H9 (cell line): ENCODE results near the gene MYMX. TPM values are rescaled to one million over a fixed set of nuclear protein-coding genes. Genes with fewer than 3 reads are reported as not detected.

Experiments used
- DNase-seq: peaks from one replicate; pipeline ENCODE4 v3.0.0-alpha.2; 2017
- H2AFZ ChIP-seq: one replicate; pipeline ENCODE4 v1.6.1; 2013; ENCODE audit warnings: mild to moderate bottlenecking, low read length, control low read depth, moderate library complexity
- H2AK5ac ChIP-seq: 2 replicates; pipeline ENCODE4 v1.6.1; 2013; ENCODE audit warnings: low read length, control low read depth, mixed read lengths; ENCODE audit not compliant: insufficient read length
- H2BK120ac ChIP-seq: one replicate; pipeline ENCODE4 v1.6.1; 2013; ENCODE audit warnings: low read depth, mild to moderate bottlenecking, low read length, control low read depth, inconsistent platforms; ENCODE audit not compliant: poor library complexity, severe bottlenecking
- H2BK12ac ChIP-seq: 2 replicates; pipeline ENCODE4 v1.6.1; 2013; ENCODE audit warnings: low read length, control low read depth, mixed read lengths, low read depth; ENCODE audit not compliant: insufficient read length
- H2BK15ac ChIP-seq: 2 replicates; pipeline ENCODE4 v1.6.1; 2013; ENCODE audit warnings: low read depth, low read length, control low read depth
- H2BK20ac ChIP-seq: one replicate; pipeline ENCODE4 v1.6.1; 2013; ENCODE audit warnings: low read depth, mild to moderate bottlenecking, low read length, control low read depth, inconsistent platforms; ENCODE audit not compliant: poor library complexity, severe bottlenecking
- H2BK5ac ChIP-seq: 2 replicates; pipeline ENCODE4 v1.6.1; 2013; ENCODE audit warnings: low read length, control low read depth, mixed read lengths; ENCODE audit not compliant: insufficient read length
- H3K14ac ChIP-seq: 2 replicates; pipeline ENCODE4 v1.6.1; 2013; ENCODE audit warnings: low read length, control low read depth; ENCODE audit not compliant: insufficient read depth
- H3K18ac ChIP-seq: 2 replicates; pipeline ENCODE4 v1.6.1; 2013; ENCODE audit warnings: low read depth, mild to moderate bottlenecking, mixed read lengths, low read length, control low read depth; ENCODE audit not compliant: insufficient read length
- H3K23ac ChIP-seq: 2 replicates; pipeline ENCODE4 v1.6.1; 2013; ENCODE audit warnings: low read length, control low read depth, mixed read lengths, low read depth; ENCODE audit not compliant: insufficient read length
- H3K23me2 ChIP-seq: 2 replicates; pipeline ENCODE4 v1.6.1; 2013; ENCODE audit warnings: low read depth, mild to moderate bottlenecking, mixed read lengths, low read length, control low read depth; ENCODE audit not compliant: insufficient read length, poor library complexity, severe bottlenecking
- H3K27ac ChIP-seq: 2 replicates; pipeline ENCODE4 v1.5.1; 2013; ENCODE audit warnings: low read length, control low read depth, mixed read lengths, low read depth; ENCODE audit not compliant: insufficient read length
- H3K27me3 ChIP-seq: 2 replicates; pipeline ENCODE4 v1.6.1; 2013; ENCODE audit warnings: low read length, control low read depth, inconsistent platforms; ENCODE audit not compliant: insufficient read depth
- H3K4ac ChIP-seq: 2 replicates; pipeline ENCODE4 v1.6.1; 2013; ENCODE audit warnings: low read depth, mild to moderate bottlenecking, control low read depth, inconsistent platforms, low read length, moderate library complexity
- H3K4me1 ChIP-seq: 2 replicates; pipeline ENCODE4 v1.6.1; 2013; ENCODE audit warnings: low read length, control low read depth, inconsistent platforms; ENCODE audit not compliant: insufficient read depth
- H3K4me2 ChIP-seq: 2 replicates; pipeline ENCODE4 v1.6.1; 2013; ENCODE audit warnings: low read length, control low read depth, mixed read lengths; ENCODE audit not compliant: insufficient read length, insufficient read depth
- H3K56ac ChIP-seq: 2 replicates; pipeline ENCODE4 v1.6.1; 2013; ENCODE audit warnings: low read depth, mild to moderate bottlenecking, mixed read lengths, low read length, control low read depth; ENCODE audit not compliant: insufficient read length
- H3K79me1 ChIP-seq: 2 replicates; pipeline ENCODE4 v1.6.1; 2013; ENCODE audit warnings: low read depth, mild to moderate bottlenecking, moderate library complexity, low read length, control low read depth, inconsistent platforms; ENCODE audit not compliant: insufficient read depth, poor library complexity, severe bottlenecking
- H3K79me2 ChIP-seq: 2 replicates; pipeline ENCODE4 v1.6.1; 2013; ENCODE audit warnings: low read length, control low read depth, inconsistent platforms; ENCODE audit not compliant: insufficient read depth
- H3K9ac ChIP-seq: 2 replicates; pipeline ENCODE4 v1.6.1; 2013; ENCODE audit warnings: low read length, control low read depth, mixed read lengths; ENCODE audit not compliant: insufficient read length; ENCODE audit errors: extremely low read depth
- H3K9me3 ChIP-seq: one replicate; pipeline ENCODE4 v1.6.1; 2013; ENCODE audit warnings: low read depth, low read length, inconsistent platforms; ENCODE audit not compliant: control insufficient read depth
- H3T11ph ChIP-seq: one replicate; pipeline ENCODE4 v1.6.1; 2013; ENCODE audit warnings: mild to moderate bottlenecking, low read length, control low read depth, inconsistent platforms
- H4K20me1 ChIP-seq: one replicate; pipeline ENCODE4 v1.6.1; 2013; ENCODE audit not compliant: control insufficient read depth, insufficient read length, insufficient read depth
- H4K5ac ChIP-seq: 2 replicates; pipeline ENCODE4 v1.6.1; 2013; ENCODE audit warnings: low read depth, mild to moderate bottlenecking, mixed read lengths, low read length, control low read depth; ENCODE audit not compliant: insufficient read length
- H4K8ac ChIP-seq: replicated peaks from 2 replicates; pipeline ENCODE4 v1.6.1; 2013; ENCODE audit warnings: low read length, control low read depth, mixed read lengths, low read depth; ENCODE audit not compliant: insufficient read length
- H4K91ac ChIP-seq: 2 replicates; pipeline ENCODE4 v1.6.1; 2013; ENCODE audit warnings: low read depth, mild to moderate bottlenecking, moderate library complexity, mixed read lengths, low read length, control low read depth; ENCODE audit not compliant: insufficient read length
- H3K27ac Mint-ChIP-seq, 3 experiments: 2 replicates in 2 of 3; 3 replicates in 1 of 3; pipeline ENCODE4 v1.8.0; 2020 to 2021; ENCODE audit warnings: mixed read lengths in 3 of 3, mild to moderate bottlenecking in 1 of 3, moderate library complexity in 1 of 3
- H3K27me3 Mint-ChIP-seq: 2 replicates; pipeline ENCODE4 v1.8.0; 2021; ENCODE audit warnings: low read depth, mild to moderate bottlenecking, moderate library complexity, mixed read lengths
- H3K36me3 Mint-ChIP-seq, 3 experiments: 2 replicates in 2 of 3; 3 replicates in 1 of 3; pipeline ENCODE4 v1.8.0; 2020 to 2021; ENCODE audit warnings: low read depth in 3 of 3, mixed read lengths in 3 of 3; ENCODE audit not compliant: insufficient read depth in 1 of 3
- H3K4me1 Mint-ChIP-seq, 2 experiments: 2 replicates each; pipeline ENCODE4 v1.8.0; 2020; ENCODE audit warnings: mixed read lengths in 2 of 2
- H3K4me3 Mint-ChIP-seq, 2 experiments: 2 replicates in 1 of 2; 3 replicates in 1 of 2; pipeline ENCODE4 v1.8.0; 2020 to 2021; ENCODE audit warnings: mild to moderate bottlenecking in 2 of 2, mixed read lengths in 2 of 2, moderate library complexity in 1 of 2
- H3K9me3 Mint-ChIP-seq, 2 experiments: 2 replicates in 1 of 2; 3 replicates in 1 of 2; pipeline ENCODE4 v1.8.0; 2020; ENCODE audit warnings: mild to moderate bottlenecking in 2 of 2, mixed read lengths in 2 of 2, moderate library complexity in 1 of 2
- WGBS: extraction: QIAGEN DNeasy Blood & Tissue Kit; methylation state at CpG from one replicate; pipeline ENCODE4 v1.1.7; 2013; ENCODE audit warnings: missing lambda C conversion rate, low lambda C conversion rate, mixed read lengths; ENCODE audit not compliant: insufficient read length; ENCODE audit errors: extremely low coverage; 5-methylcytosine and 5-hydroxymethylcytosine counted together
- total RNA-seq: library from RNA; stranded (reverse); gene quantifications from 2 replicates; pipeline ENCODE4 v1.2.1, GENCODE V29; 2021
- TF ChIP-seq, protein P1 (sequence below): fragments of 200-600 bp; sonication (generic); conservative IDR thresholded peaks from 3 replicates; pipeline ENCODE4 v1.8.0; 2021; ENCODE audit warnings: antibody characterized with exemption, mild to moderate bottlenecking

Gene MYMX
- total RNA-seq, 1 experiment from 2014 or later: 1.1 TPM

DNA sequence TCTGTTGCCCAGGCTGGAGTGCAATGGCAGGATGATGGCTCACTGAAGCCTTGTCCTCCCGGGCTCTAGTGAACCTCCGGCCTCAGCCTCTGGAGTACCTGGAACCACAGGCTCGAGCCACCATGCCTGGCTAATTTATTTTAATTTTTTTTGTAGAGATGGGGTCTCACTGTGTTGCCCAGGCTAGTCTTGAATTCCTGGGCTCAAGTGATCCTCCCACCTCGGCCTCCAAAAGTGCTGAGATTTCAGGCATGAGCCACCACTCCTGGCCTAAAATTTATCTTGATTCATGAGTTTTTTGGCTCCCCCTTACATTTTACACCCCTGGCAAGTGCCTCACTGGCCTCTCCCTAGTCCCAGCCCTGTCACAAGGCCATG, 4.2 kb downstream of the MYMX start:
- H3K23me2 ChIP-seq: peaks cover 22% of the 10 kb centered on the region
- no peak overlapping the region for H2AK5ac ChIP-seq
- Mint-ChIP-seq H3K4me1 (peaks cover 67 to 70% of the 10 kb centered on the region in 2 experiments), H3K9me3 (no peaks in the 10 kb centered on the region; a peak in 1 of 5 replicates), H3K27ac (peak overlapping the region in 2 of 3 experiments; percentile 81 to 85; a peak in 5 of 7 replicates), H3K4me3 (peak overlapping the region in 1 of 2 experiments; percentile 47; a peak in 2 of 5 replicates), H3K27me3 (peaks cover 3% of the 10 kb centered on the region), H3K36me3 (peaks cover 0 to 3% (median 0%) of the 10 kb centered on the region in 3 experiments; a peak in 2 of 7 replicates)
- H4K20me1 ChIP-seq: no peaks in the 10 kb centered on the region
- no peak overlapping the region for H2BK12ac ChIP-seq
- H3K23ac ChIP-seq: no peak overlapping the region
- peaks cover 22% of the 10 kb centered on the region; the same call in 1 of the 2 replicates for H3K4me1 ChIP-seq
- H2BK120ac ChIP-seq: no peak overlapping the region
- peaks cover 13% of the 10 kb centered on the region for H3K79me1 ChIP-seq
- H3K27me3 ChIP-seq: no peaks in the 10 kb centered on the region
- H3K56ac ChIP-seq: no peak overlapping the region
- no peak overlapping the region for H3T11ph ChIP-seq
- no CpG with 5 or more reads among the region's 4 CpGs for WGBS
- no peak overlapping the region for H2AFZ ChIP-seq
- H3K4me2 ChIP-seq: no peak overlapping the region
- H4K8ac ChIP-seq: no peak overlapping the region
- H3K79me2 ChIP-seq: peaks cover 13% of the 10 kb centered on the region; the same call in 1 of the 2 replicates
- H3K18ac ChIP-seq: no peak overlapping the region
- no peak overlapping the region for H2BK5ac ChIP-seq
- no peak overlapping the region for H2BK15ac ChIP-seq
- no peak overlapping the region for H3K9ac ChIP-seq
- no peak overlapping the region for H3K14ac ChIP-seq
- H3K4ac ChIP-seq: no peak overlapping the region
- no peak overlapping the region for H4K5ac ChIP-seq
- H4K91ac ChIP-seq: no peak overlapping the region
- no peak overlapping the region for H3K27ac ChIP-seq
- TF ChIP-seq, protein P1, sequence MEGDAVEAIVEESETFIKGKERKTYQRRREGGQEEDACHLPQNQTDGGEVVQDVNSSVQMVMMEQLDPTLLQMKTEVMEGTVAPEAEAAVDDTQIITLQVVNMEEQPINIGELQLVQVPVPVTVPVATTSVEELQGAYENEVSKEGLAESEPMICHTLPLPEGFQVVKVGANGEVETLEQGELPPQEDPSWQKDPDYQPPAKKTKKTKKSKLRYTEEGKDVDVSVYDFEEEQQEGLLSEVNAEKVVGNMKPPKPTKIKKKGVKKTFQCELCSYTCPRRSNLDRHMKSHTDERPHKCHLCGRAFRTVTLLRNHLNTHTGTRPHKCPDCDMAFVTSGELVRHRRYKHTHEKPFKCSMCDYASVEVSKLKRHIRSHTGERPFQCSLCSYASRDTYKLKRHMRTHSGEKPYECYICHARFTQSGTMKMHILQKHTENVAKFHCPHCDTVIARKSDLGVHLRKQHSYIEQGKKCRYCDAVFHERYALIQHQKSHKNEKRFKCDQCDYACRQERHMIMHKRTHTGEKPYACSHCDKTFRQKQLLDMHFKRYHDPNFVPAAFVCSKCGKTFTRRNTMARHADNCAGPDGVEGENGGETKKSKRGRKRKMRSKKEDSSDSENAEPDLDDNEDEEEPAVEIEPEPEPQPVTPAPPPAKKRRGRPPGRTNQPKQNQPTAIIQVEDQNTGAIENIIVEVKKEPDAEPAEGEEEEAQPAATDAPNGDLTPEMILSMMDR: no peak
- H2BK20ac ChIP-seq: no peak overlapping the region
- DNase-seq: no peak
- no peaks in the 10 kb centered on the region for H3K9me3 ChIP-seq
